GM12892 (cell line): ENCODE measurements around the gene LAMC2.

Experiments
- POLR2A ChIP-seq: IDR thresholded peaks from 2 replicates; pipeline ENCODE4 v1.6.1; 2011; ENCODE audit warnings: low read depth, low read length, control low read depth
- POLR2AphosphoS5 ChIP-seq: IDR thresholded peaks from 2 replicates; pipeline ENCODE4 v1.6.1; 2011; ENCODE audit warnings: low read depth, low read length, control low read depth

DNA sequence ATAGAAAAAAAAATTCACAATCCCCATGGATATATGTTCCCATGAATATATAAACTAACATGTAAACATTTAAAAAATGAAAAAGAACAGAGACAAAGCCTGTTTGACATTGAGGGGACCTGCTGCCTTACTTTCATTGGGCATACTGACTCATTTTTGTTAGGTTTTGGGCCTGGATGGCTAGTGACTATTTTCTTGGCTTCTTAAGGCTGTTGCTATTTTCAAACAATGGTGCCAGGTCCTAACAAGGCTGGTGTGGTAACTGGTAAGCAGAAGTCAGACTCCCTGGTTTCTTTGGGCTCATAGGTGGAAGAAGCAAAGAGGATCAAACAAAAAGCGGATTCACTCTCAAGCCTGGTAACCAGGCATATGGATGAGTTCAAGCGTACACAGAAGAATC is 51.0 kb downstream of the LAMC2 start:
- no peak for TF ChIP-seq POLR2A
- no peak for TF ChIP-seq POLR2AphosphoS5
